ENCODE results near the gene TMEM176B.

TMEM176B gene

DNA sequence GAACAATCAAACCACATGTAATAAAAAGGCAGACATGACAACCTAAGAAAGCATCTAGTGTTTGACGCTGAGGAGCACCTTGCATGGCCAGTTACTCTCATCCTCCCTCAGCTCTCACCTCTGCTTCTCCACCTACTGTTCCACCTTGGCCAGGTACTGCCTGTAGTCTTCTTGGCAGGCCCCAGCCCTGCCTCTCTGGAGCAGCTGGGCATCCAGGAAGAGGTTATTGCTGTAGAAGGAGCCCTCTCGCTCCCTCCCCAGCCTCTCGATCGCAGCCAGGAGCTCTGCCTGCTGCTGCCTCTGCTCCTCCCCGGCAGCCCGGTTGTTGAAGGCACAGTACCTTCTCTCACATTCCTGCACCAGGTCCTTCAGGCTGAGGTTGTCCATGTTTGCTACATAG, 53.2 kb downstream of the TMEM176B start:
- no peak for DNase-seq

DNA sequence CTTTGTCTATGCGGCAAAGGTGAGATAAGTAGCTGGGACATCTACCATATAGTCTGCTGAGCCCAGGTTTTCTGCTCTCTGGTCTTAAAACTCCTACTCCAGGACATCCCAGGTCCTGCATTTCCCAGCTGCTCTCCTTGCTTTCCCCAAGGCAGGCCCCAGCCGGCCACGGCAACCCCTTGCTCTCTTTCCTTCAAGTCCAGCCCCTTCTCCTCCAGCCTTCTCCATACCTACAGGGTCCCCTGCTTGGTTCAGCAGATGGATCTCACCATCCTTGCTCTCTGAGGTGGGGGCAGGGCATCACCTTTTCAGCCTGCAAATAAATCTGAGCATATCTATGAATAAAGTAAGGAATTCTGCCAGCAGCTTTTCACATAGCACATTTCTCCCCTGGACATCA, 54.3 kb downstream of the TMEM176B start:
- no peak for DNase-seq

DNA sequence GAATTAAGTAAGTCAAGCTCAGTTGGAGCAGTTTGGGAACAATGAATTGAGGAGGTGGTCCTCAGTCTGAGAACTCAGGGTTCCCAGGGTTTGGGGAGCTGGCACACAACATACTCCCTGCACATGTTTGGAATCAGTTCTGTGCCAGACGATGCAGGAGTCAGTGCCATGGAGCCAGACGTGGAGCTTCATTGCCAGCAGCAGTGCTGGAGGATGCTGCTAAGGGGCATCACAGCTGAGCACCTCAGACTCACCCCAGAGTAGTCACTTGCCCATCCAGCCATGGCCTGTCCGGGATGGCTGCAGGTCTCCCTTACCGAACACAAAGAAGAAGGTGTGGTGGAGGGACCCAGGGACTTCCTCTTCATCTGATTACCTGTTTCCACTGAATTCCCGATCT, 55.1 kb downstream of the TMEM176B start:
- no peak for DNase-seq

DNA sequence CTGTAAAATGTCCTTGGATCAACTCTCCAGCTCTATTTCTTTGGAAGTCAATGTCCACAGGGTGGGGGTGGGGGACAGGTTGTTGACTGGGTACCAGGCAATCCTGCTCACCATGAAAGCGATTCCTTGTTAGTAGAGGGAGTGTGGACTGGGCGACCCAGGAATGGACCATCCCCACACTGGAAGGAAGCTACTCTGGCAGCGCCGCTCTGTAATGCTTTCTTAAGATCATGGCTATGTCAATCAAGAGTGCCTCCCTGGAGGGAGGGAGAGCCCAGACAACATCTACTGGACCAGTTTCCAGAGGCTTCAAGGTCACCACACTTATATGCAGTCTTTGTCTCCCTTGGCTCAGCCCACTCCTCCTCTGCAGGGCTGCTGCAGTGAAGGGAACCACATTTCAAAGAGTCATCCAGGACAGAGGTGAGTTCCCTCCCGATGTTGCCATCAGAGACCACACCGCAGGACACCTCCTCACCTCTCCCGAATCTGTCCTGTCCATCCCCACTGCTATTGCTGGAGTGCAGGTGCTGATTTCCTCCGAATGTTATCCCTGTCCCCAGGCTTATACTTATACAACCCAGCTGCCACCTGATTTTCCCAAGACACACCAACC, 56.0 kb downstream of the TMEM176B start:
- DNase-seq: no peak

DNA sequence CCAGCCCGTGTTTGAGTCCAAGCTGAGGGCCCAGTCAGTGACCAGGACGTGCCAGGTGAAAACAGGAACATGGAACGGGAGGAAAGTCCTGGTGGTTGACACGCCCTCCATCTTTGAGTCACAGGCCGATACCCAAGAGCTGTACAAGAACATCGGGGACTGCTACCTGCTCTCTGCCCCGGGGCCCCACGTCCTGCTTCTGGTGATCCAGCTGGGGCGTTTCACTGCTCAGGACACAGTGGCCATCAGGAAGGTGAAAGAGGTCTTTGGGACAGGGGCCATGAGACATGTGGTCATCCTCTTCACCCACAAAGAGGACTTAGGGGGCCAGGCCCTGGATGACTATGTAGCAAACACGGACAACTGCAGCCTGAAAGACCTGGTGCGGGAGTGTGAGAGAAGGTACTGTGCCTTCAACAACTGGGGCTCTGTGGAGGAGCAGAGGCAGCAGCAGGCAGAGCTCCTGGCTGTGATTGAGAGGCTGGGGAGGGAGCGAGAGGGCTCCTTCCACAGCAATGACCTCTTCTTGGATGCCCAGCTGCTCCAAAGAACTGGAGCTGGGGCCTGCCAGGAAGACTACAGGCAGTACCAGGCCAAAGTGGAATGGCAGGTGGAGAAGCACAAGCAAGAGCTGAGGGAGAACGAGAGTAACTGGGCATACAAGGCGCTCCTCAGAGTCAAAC, 57.7 kb downstream of the TMEM176B start:
- DNase-seq: no peak
